GM23338 (cell line): ENCODE measurements around the gene KLF7. TPM values are rescaled to one million over a fixed set of nuclear protein-coding genes. Genes with fewer than 3 reads are reported as not detected.

ENCODE experiments used
- ATAC-seq: fragments of 200-7000 bp; cut with Tn5 transposase; 3 replicates; pipeline ENCODE4 v1.9.1; 2020
- DNase-seq: peaks from one replicate; pipeline ENCODE4 v3.0.0-alpha.2; 2015; ENCODE audit warnings: low spot score
- H2AFZ ChIP-seq: fragments of 200-600 bp; sonication (generic); 2 replicates; pipeline ENCODE4 v1.8.0; 2016; ENCODE audit warnings: antibody characterized with exemption, mild to moderate bottlenecking, moderate library complexity
- H3F3A ChIP-seq: fragments of 200-600 bp; sonication (generic); replicated peaks from 2 replicates; pipeline ENCODE4 v1.8.0; 2017; ENCODE audit warnings: antibody characterized with exemption, mixed run types, low read depth
- H3K27ac ChIP-seq: fragments of 200-600 bp; sonication (generic); 2 replicates; pipeline ENCODE4 v1.6.1; 2016; ENCODE audit warnings: low read depth
- H3K27me3 ChIP-seq: fragments of 200-600 bp; sonication (generic); 2 replicates; pipeline ENCODE4 v1.8.0; 2016; ENCODE audit warnings: mild to moderate bottlenecking, mixed run types, moderate library complexity; ENCODE audit not compliant: insufficient read depth
- H3K36me3 ChIP-seq: fragments of 200-600 bp; sonication (generic); 2 replicates; pipeline ENCODE4 v1.8.0; 2016; ENCODE audit warnings: mild to moderate bottlenecking; ENCODE audit not compliant: insufficient read depth
- H3K4me1 ChIP-seq: fragments of 200-600 bp; sonication (generic); 2 replicates; pipeline ENCODE4 v1.8.0; 2016; ENCODE audit warnings: mild to moderate bottlenecking, moderate library complexity; ENCODE audit not compliant: insufficient read depth
- H3K4me2 ChIP-seq: fragments of 200-600 bp; sonication (generic); 2 replicates; pipeline ENCODE4 v1.7.1; 2017; ENCODE audit warnings: mixed run types
- H3K4me3 ChIP-seq: fragments of 200-600 bp; sonication (generic); 2 replicates; pipeline ENCODE4 v1.6.1; 2016; ENCODE audit warnings: mixed run types
- H3K79me2 ChIP-seq: fragments of 200-600 bp; sonication (generic); replicated peaks from 2 replicates; pipeline ENCODE4 v1.8.0; 2017; ENCODE audit warnings: mild to moderate bottlenecking; ENCODE audit not compliant: insufficient read depth
- H3K9me2 ChIP-seq: fragments of 200-600 bp; sonication (generic); 2 replicates; pipeline ENCODE4 v1.8.0; 2017; ENCODE audit not compliant: insufficient read depth
- H4K20me1 ChIP-seq: fragments of 200-600 bp; sonication (generic); replicated peaks from 2 replicates; pipeline ENCODE4 v1.8.0; 2017; ENCODE audit warnings: mild to moderate bottlenecking; ENCODE audit not compliant: insufficient read depth
- H3K27ac Mint-ChIP-seq: 2 replicates; pipeline ENCODE4 v1.8.0; 2020; ENCODE audit warnings: inconsistent platforms, mild to moderate bottlenecking, moderate library complexity, mixed read lengths
- H3K27me3 Mint-ChIP-seq: 3 replicates; pipeline ENCODE4 v1.8.0; 2022; ENCODE audit warnings: low read depth, mild to moderate bottlenecking, moderate library complexity, mixed read lengths, inconsistent platforms; ENCODE audit not compliant: insufficient read depth, poor library complexity
- H3K36me3 Mint-ChIP-seq: 3 replicates; pipeline ENCODE4 v1.8.0; 2021; ENCODE audit warnings: low read depth, mild to moderate bottlenecking, inconsistent platforms, moderate library complexity, mixed read lengths
- H3K4me1 Mint-ChIP-seq: 3 replicates; pipeline ENCODE4 v1.8.0; 2020; ENCODE audit warnings: mild to moderate bottlenecking, inconsistent platforms, mixed read lengths
- H3K4me3 Mint-ChIP-seq: 3 replicates; pipeline ENCODE4 v1.8.0; 2021; ENCODE audit warnings: moderate library complexity, mild to moderate bottlenecking, inconsistent platforms, mixed read lengths
- H3K9me3 Mint-ChIP-seq: 3 replicates; pipeline ENCODE4 v1.8.0; 2020; ENCODE audit warnings: moderate library complexity, mild to moderate bottlenecking, inconsistent platforms, mixed read lengths
- CREB1 ChIP-seq: fragments of 250-450 bp; sonication (Bioruptor Pico); IDR thresholded peaks from 2 replicates; pipeline ENCODE4 v1.5.0; 2020; ENCODE audit warnings: low read depth, mild to moderate bottlenecking, moderate library complexity
- EZH2 ChIP-seq: fragments of 200-600 bp; sonication (generic); IDR thresholded peaks from one replicate; pipeline ENCODE4 v1.8.0; 2017; ENCODE audit warnings: antibody characterized with exemption, mild to moderate bottlenecking, low read depth; ENCODE audit not compliant: unreplicated experiment
- EZH2phosphoT487 ChIP-seq: fragments of 200-600 bp; sonication (generic); IDR thresholded peaks from one replicate; pipeline ENCODE4 v1.8.1; 2018; ENCODE audit warnings: antibody characterized with exemption; ENCODE audit not compliant: unreplicated experiment
- JUNB ChIP-seq: IDR thresholded peaks from one replicate; pipeline ENCODE4 v1.6.1; 2016; ENCODE audit warnings: antibody characterized with exemption; ENCODE audit not compliant: unreplicated experiment
- POLR2AphosphoS5 ChIP-seq: IDR thresholded peaks from 2 replicates; pipeline ENCODE4 v1.6.1; 2016; ENCODE audit warnings: antibody characterized with exemption, low read depth
- STAT1 ChIP-seq: IDR thresholded peaks from one replicate; pipeline ENCODE4 v1.6.1; 2016; ENCODE audit warnings: antibody characterized with exemption; ENCODE audit not compliant: unreplicated experiment
- ZNF114 ChIP-seq: fragments of 250-450 bp; sonication (Bioruptor Pico); IDR thresholded peaks from 2 replicates; pipeline ENCODE4 v1.5.0; 2020; ENCODE audit warnings: mild to moderate bottlenecking, moderate library complexity
- ZNF331 ChIP-seq: fragments of 250-450 bp; sonication (Bioruptor Pico); IDR thresholded peaks from 2 replicates; pipeline ENCODE4 v1.5.0; 2020; ENCODE audit warnings: low read depth, mild to moderate bottlenecking, moderate library complexity
- polyA plus RNA-seq: library from polyadenylated mRNA; unstranded; fragments of >200 nt; fragmentation: Nextera tagmentation; extraction: Ambion mirVana; gene quantifications from 2 replicates; pipeline ENCODE4 v1.2.1, GENCODE V29; 2016
- total RNA-seq: library from RNA; depleted of rRNA; stranded (reverse); fragments of >200 nt; shearing (Covaris generic); gene quantifications from 2 replicates; pipeline ENCODE4 v1.2.3, GENCODE V29; 2014
- TF ChIP-seq, protein P1 (sequence below): IDR thresholded peaks from 2 replicates; pipeline ENCODE4 v1.6.1; 2016; ENCODE audit warnings: antibody characterized with exemption
- TF ChIP-seq, protein P2 (sequence below): fragments of 250-450 bp; sonication (Bioruptor Pico); IDR thresholded peaks from 2 replicates; pipeline ENCODE4 v1.5.0; 2020; ENCODE audit warnings: mild to moderate bottlenecking, moderate library complexity
- TF ChIP-seq, protein P3 (sequence below), 2 experiments: fragments of 200-600 bp in 1 of 2; sonication (generic) in 1 of 2; conservative IDR thresholded peaks; 2 replicates each; pipeline versions ENCODE4 v1.5.1 to v1.6.1; 2016 to 2017; ENCODE audit warnings: antibody characterized with exemption in 2 of 2, low read depth in 2 of 2, mild to moderate bottlenecking in 2 of 2, moderate library complexity in 1 of 2

KLF7 gene
- total and polyA plus RNA-seq, 2 experiments from 2014 or later = 5.7 to 15.4 TPM

DNA sequence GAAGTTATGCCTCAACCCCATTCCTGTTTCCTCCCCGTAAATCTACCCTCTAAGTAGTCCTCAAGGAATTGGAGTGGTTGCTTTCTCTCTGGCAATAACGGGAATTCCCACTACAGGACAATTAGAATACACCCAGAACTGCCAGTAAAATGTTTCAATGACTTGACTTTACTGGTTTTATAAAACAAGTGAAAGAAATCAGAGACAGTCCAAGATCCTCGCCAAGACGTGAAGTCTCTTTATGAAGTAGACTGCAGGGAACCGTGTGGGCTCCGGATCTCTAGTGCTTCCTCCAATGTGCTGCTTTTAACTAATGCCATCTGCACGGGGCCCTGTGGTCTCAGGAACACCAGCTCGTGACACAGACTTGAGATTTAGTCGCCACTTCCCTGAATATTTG, 125.1 kb downstream of the KLF7 start:
- no peak for TF ChIP-seq JUNB
- TF ChIP-seq POLR2AphosphoS5 = no peak
- TF ChIP-seq STAT1 = no peak
- TF ChIP-seq EZH2 = no peak
- TF ChIP-seq ZNF331 (CRISPR knock-in tag) = no peak
- TF ChIP-seq, protein P1, sequence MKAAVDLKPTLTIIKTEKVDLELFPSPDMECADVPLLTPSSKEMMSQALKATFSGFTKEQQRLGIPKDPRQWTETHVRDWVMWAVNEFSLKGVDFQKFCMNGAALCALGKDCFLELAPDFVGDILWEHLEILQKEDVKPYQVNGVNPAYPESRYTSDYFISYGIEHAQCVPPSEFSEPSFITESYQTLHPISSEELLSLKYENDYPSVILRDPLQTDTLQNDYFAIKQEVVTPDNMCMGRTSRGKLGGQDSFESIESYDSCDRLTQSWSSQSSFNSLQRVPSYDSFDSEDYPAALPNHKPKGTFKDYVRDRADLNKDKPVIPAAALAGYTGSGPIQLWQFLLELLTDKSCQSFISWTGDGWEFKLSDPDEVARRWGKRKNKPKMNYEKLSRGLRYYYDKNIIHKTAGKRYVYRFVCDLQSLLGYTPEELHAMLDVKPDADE = no peak
- TF ChIP-seq ZNF114 (CRISPR knock-in tag) = no peak
- TF ChIP-seq EZH2phosphoT487 = no peak
- no peak for TF ChIP-seq CREB1 (CRISPR knock-in tag)
- Histone ChIP-seq H3K9me2 (peaks cover 6% of the 10 kb centered on the region), H3K27ac (no peak overlapping the region), H3K4me1 (peaks cover 24% of the 10 kb centered on the region), H3K27me3 (no peaks in the 10 kb centered on the region), H2AFZ (peak overlapping the region; percentile 84; the same call in 1 of the 2 replicates), H3F3A (0 out of 2 replicates have a peak, but pooled peaks cover 11% of the 10 kb centered on the region), H3K36me3 (no peaks in the 10 kb centered on the region), H3K79me2 (no peaks in the 10 kb centered on the region), H3K4me3 (no peak overlapping the region), H4K20me1 (no peaks in the 10 kb centered on the region), H3K4me2 (no peak overlapping the region; the same call in 1 of the 2 replicates)
- Mint-ChIP-seq H3K27me3 (no peaks in the 10 kb centered on the region), H3K27ac (no peak overlapping the region), H3K9me3 (no peaks in the 10 kb centered on the region), H3K36me3 (no peaks in the 10 kb centered on the region), H3K4me1 (peaks cover 31% of the 10 kb centered on the region), H3K4me3 (no peak overlapping the region)
- no peak for DNase-seq
- no peak for ATAC-seq

DNA sequence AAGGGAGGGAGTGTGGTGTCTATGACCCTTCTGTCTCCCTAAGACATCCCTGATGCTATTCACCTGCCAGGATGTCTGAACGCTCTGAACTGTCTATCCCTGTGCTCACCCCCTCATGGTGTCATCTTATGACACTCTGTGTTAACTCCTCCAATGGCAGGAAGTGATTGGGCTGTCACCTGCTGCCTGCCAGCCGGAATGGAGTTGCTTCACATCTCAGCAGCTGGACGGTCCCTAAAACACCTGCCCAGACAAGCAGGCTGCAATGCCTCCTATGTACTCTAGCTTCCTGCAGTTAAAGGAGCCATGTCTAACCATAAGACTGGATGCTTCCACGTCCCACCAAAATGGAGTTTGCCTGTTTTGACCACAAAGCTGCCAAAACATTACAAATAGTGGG, 126.5 kb downstream of the KLF7 start:
- H3K79me2 ChIP-seq = no peaks in the 10 kb centered on the region
- Mint-ChIP-seq H3K27me3 (no peaks in the 10 kb centered on the region), H3K9me3 (no peaks in the 10 kb centered on the region), H3K4me1 (peaks cover 31% of the 10 kb centered on the region), H3K27ac (no peak overlapping the region), H3K36me3 (no peaks in the 10 kb centered on the region), H3K4me3 (no peak overlapping the region)
- H4K20me1 ChIP-seq = no peaks in the 10 kb centered on the region
- H3F3A ChIP-seq = 0 out of 2 replicates have a peak, but pooled peaks cover 11% of the 10 kb centered on the region
- H3K9me2 ChIP-seq = no peaks in the 10 kb centered on the region
- H3K4me1 ChIP-seq = peaks cover 24% of the 10 kb centered on the region
- DNase-seq (no peak), ATAC-seq (no peak)
- H3K4me3 ChIP-seq = no peak overlapping the region
- H3K27ac ChIP-seq = no peak overlapping the region
- no peak overlapping the region for H3K4me2 ChIP-seq
- H3K27me3 ChIP-seq = no peaks in the 10 kb centered on the region
- no peaks in the 10 kb centered on the region for H3K36me3 ChIP-seq
- no peak overlapping the region for H2AFZ ChIP-seq
- TF ChIP-seq, protein P2, sequence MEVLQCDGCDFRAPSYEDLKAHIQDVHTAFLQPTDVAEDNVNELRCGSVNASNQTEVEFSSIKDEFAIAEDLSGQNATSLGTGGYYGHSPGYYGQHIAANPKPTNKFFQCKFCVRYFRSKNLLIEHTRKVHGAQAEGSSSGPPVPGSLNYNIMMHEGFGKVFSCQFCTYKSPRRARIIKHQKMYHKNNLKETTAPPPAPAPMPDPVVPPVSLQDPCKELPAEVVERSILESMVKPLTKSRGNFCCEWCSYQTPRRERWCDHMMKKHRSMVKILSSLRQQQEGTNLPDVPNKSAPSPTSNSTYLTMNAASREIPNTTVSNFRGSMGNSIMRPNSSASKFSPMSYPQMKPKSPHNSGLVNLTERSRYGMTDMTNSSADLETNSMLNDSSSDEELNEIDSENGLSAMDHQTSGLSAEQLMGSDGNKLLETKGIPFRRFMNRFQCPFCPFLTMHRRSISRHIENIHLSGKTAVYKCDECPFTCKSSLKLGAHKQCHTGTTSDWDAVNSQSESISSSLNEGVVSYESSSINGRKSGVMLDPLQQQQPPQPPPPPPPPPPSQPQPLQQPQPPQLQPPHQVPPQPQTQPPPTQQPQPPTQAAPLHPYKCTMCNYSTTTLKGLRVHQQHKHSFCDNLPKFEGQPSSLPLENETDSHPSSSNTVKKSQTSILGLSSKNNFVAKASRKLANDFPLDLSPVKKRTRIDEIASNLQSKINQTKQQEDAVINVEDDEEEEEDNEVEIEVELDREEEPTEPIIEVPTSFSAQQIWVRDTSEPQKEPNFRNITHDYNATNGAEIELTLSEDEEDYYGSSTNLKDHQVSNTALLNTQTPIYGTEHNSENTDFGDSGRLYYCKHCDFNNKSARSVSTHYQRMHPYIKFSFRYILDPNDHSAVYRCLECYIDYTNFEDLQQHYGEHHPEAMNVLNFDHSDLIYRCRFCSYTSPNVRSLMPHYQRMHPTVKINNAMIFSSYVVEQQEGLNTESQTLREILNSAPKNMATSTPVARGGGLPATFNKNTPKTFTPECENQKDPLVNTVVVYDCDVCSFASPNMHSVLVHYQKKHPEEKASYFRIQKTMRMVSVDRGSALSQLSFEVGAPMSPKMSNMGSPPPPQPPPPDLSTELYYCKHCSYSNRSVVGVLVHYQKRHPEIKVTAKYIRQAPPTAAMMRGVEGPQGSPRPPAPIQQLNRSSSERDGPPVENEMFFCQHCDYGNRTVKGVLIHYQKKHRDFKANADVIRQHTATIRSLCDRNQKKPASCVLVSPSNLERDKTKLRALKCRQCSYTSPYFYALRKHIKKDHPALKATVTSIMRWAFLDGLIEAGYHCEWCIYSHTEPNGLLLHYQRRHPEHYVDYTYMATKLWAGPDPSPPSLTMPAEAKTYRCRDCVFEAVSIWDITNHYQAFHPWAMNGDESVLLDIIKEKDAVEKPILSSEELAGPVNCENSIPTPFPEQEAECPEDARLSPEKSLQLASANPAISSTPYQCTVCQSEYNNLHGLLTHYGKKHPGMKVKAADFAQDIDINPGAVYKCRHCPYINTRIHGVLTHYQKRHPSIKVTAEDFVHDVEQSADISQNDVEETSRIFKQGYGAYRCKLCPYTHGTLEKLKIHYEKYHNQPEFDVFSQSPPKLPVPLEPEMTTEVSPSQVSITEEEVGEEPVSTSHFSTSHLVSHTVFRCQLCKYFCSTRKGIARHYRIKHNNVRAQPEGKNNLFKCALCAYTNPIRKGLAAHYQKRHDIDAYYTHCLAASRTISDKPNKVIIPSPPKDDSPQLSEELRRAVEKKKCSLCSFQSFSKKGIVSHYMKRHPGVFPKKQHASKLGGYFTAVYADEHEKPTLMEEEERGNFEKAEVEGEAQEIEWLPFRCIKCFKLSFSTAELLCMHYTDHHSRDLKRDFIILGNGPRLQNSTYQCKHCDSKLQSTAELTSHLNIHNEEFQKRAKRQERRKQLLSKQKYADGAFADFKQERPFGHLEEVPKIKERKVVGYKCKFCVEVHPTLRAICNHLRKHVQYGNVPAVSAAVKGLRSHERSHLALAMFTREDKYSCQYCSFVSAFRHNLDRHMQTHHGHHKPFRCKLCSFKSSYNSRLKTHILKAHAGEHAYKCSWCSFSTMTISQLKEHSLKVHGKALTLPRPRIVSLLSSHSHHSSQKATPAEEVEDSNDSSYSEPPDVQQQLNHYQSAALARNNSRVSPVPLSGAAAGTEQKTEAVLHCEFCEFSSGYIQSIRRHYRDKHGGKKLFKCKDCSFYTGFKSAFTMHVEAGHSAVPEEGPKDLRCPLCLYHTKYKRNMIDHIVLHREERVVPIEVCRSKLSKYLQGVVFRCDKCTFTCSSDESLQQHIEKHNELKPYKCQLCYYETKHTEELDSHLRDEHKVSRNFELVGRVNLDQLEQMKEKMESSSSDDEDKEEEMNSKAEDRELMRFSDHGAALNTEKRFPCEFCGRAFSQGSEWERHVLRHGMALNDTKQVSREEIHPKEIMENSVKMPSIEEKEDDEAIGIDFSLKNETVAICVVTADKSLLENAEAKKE (CRISPR knock-in tag) = no peak
- TF ChIP-seq EZH2phosphoT487 = no peak
- TF ChIP-seq CREB1 (CRISPR knock-in tag) = no peak
- TF ChIP-seq, protein P1 = no peak
- TF ChIP-seq JUNB = no peak
- TF ChIP-seq, protein P3, sequence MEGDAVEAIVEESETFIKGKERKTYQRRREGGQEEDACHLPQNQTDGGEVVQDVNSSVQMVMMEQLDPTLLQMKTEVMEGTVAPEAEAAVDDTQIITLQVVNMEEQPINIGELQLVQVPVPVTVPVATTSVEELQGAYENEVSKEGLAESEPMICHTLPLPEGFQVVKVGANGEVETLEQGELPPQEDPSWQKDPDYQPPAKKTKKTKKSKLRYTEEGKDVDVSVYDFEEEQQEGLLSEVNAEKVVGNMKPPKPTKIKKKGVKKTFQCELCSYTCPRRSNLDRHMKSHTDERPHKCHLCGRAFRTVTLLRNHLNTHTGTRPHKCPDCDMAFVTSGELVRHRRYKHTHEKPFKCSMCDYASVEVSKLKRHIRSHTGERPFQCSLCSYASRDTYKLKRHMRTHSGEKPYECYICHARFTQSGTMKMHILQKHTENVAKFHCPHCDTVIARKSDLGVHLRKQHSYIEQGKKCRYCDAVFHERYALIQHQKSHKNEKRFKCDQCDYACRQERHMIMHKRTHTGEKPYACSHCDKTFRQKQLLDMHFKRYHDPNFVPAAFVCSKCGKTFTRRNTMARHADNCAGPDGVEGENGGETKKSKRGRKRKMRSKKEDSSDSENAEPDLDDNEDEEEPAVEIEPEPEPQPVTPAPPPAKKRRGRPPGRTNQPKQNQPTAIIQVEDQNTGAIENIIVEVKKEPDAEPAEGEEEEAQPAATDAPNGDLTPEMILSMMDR (conservative IDR thresholded peaks at IDR 0.05; ENCODE audit: low read depth in 2 of 2) = no peak
